ENCODE measurements around the gene FBXL16. TPM values are rescaled to one million over a fixed set of nuclear protein-coding genes. Genes with fewer than 3 reads are reported as not detected.

Gene FBXL16
- total and polyA plus RNA-seq, 3 donors from 2014 or later = 15.8 to 23.4 (median 16.1) TPM

GRCh38 chr16:661184-661821 is 44.3 kb downstream of the FBXL16 start:
- WGBS, 2 donors = 49 to 72% methylated on average over 12 to 35 of the region's 35 CpGs
- intact Hi-C loops (cut with DNase I; ENCODE audit: low total_unique reads) = loop anchor here (10.0 kb wide), 1 partner anchor 77 kb away; no protein-coding TSS in a partner anchor
- no peak for DNase-seq
- Histone ChIP-seq H3K36me3 (ENCODE audit: low read depth, missing control alignments) (no peaks in the 10 kb centered on the region), H3K4me3 (no peak overlapping the region), H3K27ac (peak overlapping the region in 1 of 2 donors; percentile 55), H3K4me1 (peaks cover 12% of the 10 kb centered on the region), H3K9me3 (no peaks in the 10 kb centered on the region), H3K27me3 (no peaks in the 10 kb centered on the region)
- TF ChIP-seq CTCF (IDR thresholded peaks at IDR 0.05) (no peak), POLR2A (IDR thresholded peaks at IDR 0.05) (no peak)

GRCh38 chr16:660459-661183 is 45.0 kb downstream of the FBXL16 start:
- H3K4me1 ChIP-seq = peaks cover 12% of the 10 kb centered on the region
- H3K36me3 ChIP-seq (ENCODE audit: low read depth, missing control alignments) = no peaks in the 10 kb centered on the region
- intact Hi-C loops (cut with DNase I; ENCODE audit: low total_unique reads) = loop anchor here (10.0 kb wide), 1 partner anchor 76 kb away; no protein-coding TSS in a partner anchor
- TF ChIP-seq CTCF (IDR thresholded peaks at IDR 0.05) (peak; percentile 44 to 57 (median 46)), POLR2A (IDR thresholded peaks at IDR 0.05) (no peak)
- H3K27me3 ChIP-seq = no peaks in the 10 kb centered on the region
- H3K4me3 ChIP-seq = no peak overlapping the region
- H3K9me3 ChIP-seq = no peaks in the 10 kb centered on the region
- peak; percentile 94 for DNase-seq
- WGBS, 2 donors = 24 to 37% methylated on average over 3 to 41 of the region's 43 CpGs
- peak overlapping the region; percentile 15 to 36 for H3K27ac ChIP-seq

GRCh38 chr16:660132-660458 is 45.5 kb downstream of the FBXL16 start:
- WGBS, 2 donors = 40 to 61% methylated on average over 3 to 6 of the region's 6 CpGs
- intact Hi-C loops (cut with DNase I; ENCODE audit: low total_unique reads) = loop anchor here (10.0 kb wide), 1 partner anchor 75 kb away; no protein-coding TSS in a partner anchor
- TF ChIP-seq CTCF (IDR thresholded peaks at IDR 0.05) (no peak), POLR2A (IDR thresholded peaks at IDR 0.05) (no peak)
- no peaks in the 10 kb centered on the region for H3K36me3 ChIP-seq (ENCODE audit: low read depth, missing control alignments)
- H3K27ac ChIP-seq = peak overlapping the region; percentile 15 to 36
- no peaks in the 10 kb centered on the region for H3K9me3 ChIP-seq
- H3K4me3 ChIP-seq = no peak overlapping the region
- H3K4me1 ChIP-seq = peaks cover 12% of the 10 kb centered on the region
- DNase-seq = no peak
- H3K27me3 ChIP-seq = no peaks in the 10 kb centered on the region

GRCh38 chr16:659618-660017 is 46.0 kb downstream of the FBXL16 start:
- H3K36me3 ChIP-seq (ENCODE audit: low read depth, missing control alignments) = no peaks in the 10 kb centered on the region
- H3K4me1 ChIP-seq = peaks cover 12% of the 10 kb centered on the region
- no peak overlapping the region for H3K4me3 ChIP-seq
- H3K27me3 ChIP-seq = no peaks in the 10 kb centered on the region
- intact Hi-C loops (cut with DNase I; ENCODE audit: low total_unique reads) = loop anchor here (10.0 kb wide), 1 partner anchor 75 kb away; no protein-coding TSS in a partner anchor
- DNase-seq = no peak
- no peak overlapping the region for H3K27ac ChIP-seq
- TF ChIP-seq CTCF (IDR thresholded peaks at IDR 0.05) (no peak), POLR2A (IDR thresholded peaks at IDR 0.05) (no peak)
- no peaks in the 10 kb centered on the region for H3K9me3 ChIP-seq
- WGBS, 2 donors = 80 to 85% methylated on average over 1 to 20 of the region's 20 CpGs
